Measurements from ENCODE around the gene SLC26A9. TPM values are rescaled to one million over a fixed set of nuclear protein-coding genes. Genes with fewer than 3 reads are reported as not detected.

The SLC26A9 gene
- total RNA-seq, 1 experiment from 2014 or later: 0.15 TPM

GRCh38 chr1:205925736-205926135 lies 17.5 kb downstream of the SLC26A9 start:
- H3K27ac Mint-ChIP-seq: no peak overlapping the region
- ChIA-PET CTCF (interaction anchor here (9.7 kb wide), 1 partner anchor 51 kb away, joined by 77 read pairs; no protein-coding TSS in a partner anchor), POLR2A (interaction anchor here (0.6 kb wide), 1 partner anchor 9 kb away, joined by 7 read pairs; no protein-coding TSS in a partner anchor)
- no peak for ATAC-seq
- no peaks in the 10 kb centered on the region for H3K36me3 Mint-ChIP-seq
- DNase-seq (ENCODE audit: low spot score): no peak
- H3K4me3 Mint-ChIP-seq: no peak overlapping the region
- no peaks in the 10 kb centered on the region for H3K27me3 Mint-ChIP-seq (ENCODE audit: low read depth)
- TF ChIP-seq RELA (CRISPR knock-in tag; IDR thresholded peaks at IDR 0.05; ENCODE audit: borderline replicate concordance) (no peak), SOX15 (CRISPR knock-in tag; IDR thresholded peaks at IDR 0.05) (no peak), IRF1 (CRISPR knock-in tag; IDR thresholded peaks at IDR 0.05) (no peak), NR1H2 (CRISPR knock-in tag; IDR thresholded peaks at IDR 0.05) (no peak), MAX (CRISPR knock-in tag; IDR thresholded peaks at IDR 0.05) (no peak), CDX4 (CRISPR knock-in tag; IDR thresholded peaks at IDR 0.05; ENCODE audit: borderline replicate concordance) (no peak), NFATC4 (CRISPR knock-in tag; IDR thresholded peaks at IDR 0.05) (no peak), JUN (CRISPR knock-in tag; IDR thresholded peaks at IDR 0.05) (no peak), ZSCAN18 (CRISPR knock-in tag; IDR thresholded peaks at IDR 0.05) (no peak), ZBTB21 (CRISPR knock-in tag; IDR thresholded peaks at IDR 0.05; ENCODE audit: borderline replicate concordance) (no peak), PREB (CRISPR knock-in tag; IDR thresholded peaks at IDR 0.05; ENCODE audit: borderline replicate concordance) (no peak), ZNF317 (CRISPR knock-in tag; IDR thresholded peaks at IDR 0.05; ENCODE audit: borderline replicate concordance, low read depth) (no peak), ELF4 (CRISPR knock-in tag; IDR thresholded peaks at IDR 0.05; ENCODE audit: low read depth) (no peak), GABPB1 (CRISPR knock-in tag; IDR thresholded peaks at IDR 0.05) (no peak), SMAD3 (CRISPR knock-in tag; IDR thresholded peaks at IDR 0.05; ENCODE audit: borderline replicate concordance) (no peak), NFE2L1 (CRISPR knock-in tag; IDR thresholded peaks at IDR 0.05) (no peak), ZNF138 (CRISPR knock-in tag; conservative IDR thresholded peaks at IDR 0.05) (no peak)
- peaks cover 6% of the 10 kb centered on the region; the same call in 1 of the 2 replicates for H3K4me1 Mint-ChIP-seq
- no peaks in the 10 kb centered on the region for H3K9me3 Mint-ChIP-seq

GRCh38 chr1:205924460-205924790 lies 18.8 kb downstream of the SLC26A9 start:
- DNase-seq (ENCODE audit: low spot score) (no peak), ATAC-seq (no peak)
- Mint-ChIP-seq H3K4me1 (peaks cover 6% of the 10 kb centered on the region; the same call in 1 of the 2 replicates), H3K27me3 (ENCODE audit: low read depth) (no peaks in the 10 kb centered on the region), H3K36me3 (no peaks in the 10 kb centered on the region), H3K27ac (no peak overlapping the region), H3K4me3 (no peak overlapping the region), H3K9me3 (no peaks in the 10 kb centered on the region)
- ChIA-PET POLR2A (no interaction called here), CTCF (interaction anchor here (0.7 to 9.7 kb wide), 3 partner anchors 15 to 52 kb away, joined by 3 to 77 read pairs (median 4); no protein-coding TSS in a partner anchor)
- TF ChIP-seq ARID4B (CRISPR knock-in tag; IDR thresholded peaks at IDR 0.05; ENCODE audit: borderline replicate concordance): no peak
- TF ChIP-seq KAT7 (CRISPR knock-in tag; IDR thresholded peaks at IDR 0.05; ENCODE audit: borderline replicate concordance): no peak
- TF ChIP-seq MYBL2 (CRISPR knock-in tag; IDR thresholded peaks at IDR 0.05): no peak
- TF ChIP-seq ZNF532 (CRISPR knock-in tag; IDR thresholded peaks at IDR 0.05; ENCODE audit: borderline replicate concordance): no peak
- no peak for TF ChIP-seq ZNF138 (CRISPR knock-in tag; conservative IDR thresholded peaks at IDR 0.05)
- no peak for TF ChIP-seq SMAD3 (CRISPR knock-in tag; IDR thresholded peaks at IDR 0.05; ENCODE audit: borderline replicate concordance)
- no peak for TF ChIP-seq NR1H2 (CRISPR knock-in tag; IDR thresholded peaks at IDR 0.05)
- no peak for TF ChIP-seq NR2C2 (CRISPR knock-in tag; IDR thresholded peaks at IDR 0.05)
